Thyroid gland (tissue), 4 donors: ENCODE data around the gene WDFY2.

ENCODE experiments used
- POLR2A ChIP-seq, 2 donors: fragments of 450-650 bp; IDR thresholded peaks; one replicate each; pipeline ENCODE4 v1.6.1; 2017; ENCODE audit warnings: antibody characterized with exemption in 2 of 2, mild to moderate bottlenecking in 2 of 2, moderate library complexity in 1 of 2
- TF ChIP-seq, protein P1 (sequence below), 6 experiments: fragments of 200-600 bp in 3 of 6; fragments of 450-650 bp in 3 of 6; sonication (generic) in 3 of 6; IDR thresholded peaks; one replicate each; pipeline ENCODE4 v1.5.1; 2016 to 2019; ENCODE audit warnings: antibody characterized with exemption in 6 of 6, mild to moderate bottlenecking in 2 of 6, inconsistent platforms in 1 of 6, moderate library complexity in 1 of 6

DNA sequence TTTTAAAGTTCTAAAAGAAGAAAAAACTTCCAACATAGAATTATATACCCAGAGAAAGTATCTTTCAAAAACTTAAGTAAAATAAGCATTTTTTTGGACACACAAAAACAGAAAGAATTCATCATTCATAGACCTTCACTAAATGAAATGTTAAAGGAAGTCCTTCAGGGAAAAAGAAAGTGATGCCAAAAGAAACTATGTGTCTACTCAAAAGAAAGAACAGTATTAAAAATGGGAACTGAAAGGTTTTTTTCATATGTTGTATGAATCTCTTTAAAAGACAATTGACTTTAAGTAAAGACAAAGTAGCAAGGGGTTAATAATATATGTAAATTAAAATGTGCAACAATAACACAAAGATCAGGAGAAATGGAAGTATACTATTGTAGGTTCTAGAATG is 123.2 kb downstream of the WDFY2 start:
- TF ChIP-seq POLR2A (IDR thresholded peaks at IDR 0.05), result no peak
- TF ChIP-seq, protein P1, sequence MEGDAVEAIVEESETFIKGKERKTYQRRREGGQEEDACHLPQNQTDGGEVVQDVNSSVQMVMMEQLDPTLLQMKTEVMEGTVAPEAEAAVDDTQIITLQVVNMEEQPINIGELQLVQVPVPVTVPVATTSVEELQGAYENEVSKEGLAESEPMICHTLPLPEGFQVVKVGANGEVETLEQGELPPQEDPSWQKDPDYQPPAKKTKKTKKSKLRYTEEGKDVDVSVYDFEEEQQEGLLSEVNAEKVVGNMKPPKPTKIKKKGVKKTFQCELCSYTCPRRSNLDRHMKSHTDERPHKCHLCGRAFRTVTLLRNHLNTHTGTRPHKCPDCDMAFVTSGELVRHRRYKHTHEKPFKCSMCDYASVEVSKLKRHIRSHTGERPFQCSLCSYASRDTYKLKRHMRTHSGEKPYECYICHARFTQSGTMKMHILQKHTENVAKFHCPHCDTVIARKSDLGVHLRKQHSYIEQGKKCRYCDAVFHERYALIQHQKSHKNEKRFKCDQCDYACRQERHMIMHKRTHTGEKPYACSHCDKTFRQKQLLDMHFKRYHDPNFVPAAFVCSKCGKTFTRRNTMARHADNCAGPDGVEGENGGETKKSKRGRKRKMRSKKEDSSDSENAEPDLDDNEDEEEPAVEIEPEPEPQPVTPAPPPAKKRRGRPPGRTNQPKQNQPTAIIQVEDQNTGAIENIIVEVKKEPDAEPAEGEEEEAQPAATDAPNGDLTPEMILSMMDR (IDR thresholded peaks at IDR 0.05), result no peak
